Left lobe of liver (tissue), 2 donors: ENCODE measurements around the gene THSD1. TPM values are rescaled to one million over a fixed set of nuclear protein-coding genes. Genes with fewer than 3 reads are reported as not detected.
A peak's percentile ranks its signal among the peaks of the same experiment; 100 is the strongest.
"Not testable (repeated sequence)": the region's sequence is repeated elsewhere in the genome, so short reads cannot be mapped to it uniquely, and the experiment has no call there.

Source experiments
- ATAC-seq: fragments of 200-7000 bp; cut with Tn5 transposase; one replicate; pipeline ENCODE4 v1.9.1; 2020; ENCODE audit warnings: mild to moderate bottlenecking, moderate library complexity
- DNase-seq: peaks from one replicate; pipeline ENCODE4 v3.0.0-alpha.2; 2020; ENCODE audit warnings: low spot score
- total RNA-seq: library from RNA; stranded (reverse); gene quantifications from one replicate; pipeline ENCODE4 v1.2.1, GENCODE V29; 2021
- donor health status: DM: no; HTN: no; CAD: no; lungs with moderate emphysema.
- donor health status: DM: no; HTN: yes; CAD: no.

The THSD1 gene
- total RNA-seq, 1 donor from 2014 or later, result 0.88 TPM

DNA sequence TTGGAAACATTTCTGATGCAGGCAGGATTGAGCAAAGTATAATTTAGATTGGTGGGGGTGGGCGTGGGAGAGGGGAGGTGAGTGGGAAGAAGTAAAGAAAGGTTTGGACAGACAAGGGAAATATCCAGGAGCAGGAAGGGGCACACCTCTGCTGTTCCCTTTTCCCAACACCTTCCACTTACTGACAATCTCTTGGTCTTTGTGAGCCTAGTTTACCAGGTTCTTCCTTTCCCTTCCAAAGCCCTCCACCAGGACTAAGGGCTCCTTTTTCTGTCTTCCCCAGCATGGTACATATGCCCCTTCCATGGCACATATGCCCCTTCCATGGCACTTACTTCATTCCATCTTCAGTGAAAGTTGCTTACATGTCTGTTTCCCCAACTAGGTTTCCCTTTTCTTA, 6.2 kb upstream of the THSD1 start:
- no peak for DNase-seq
- ATAC-seq, result peak; percentile 38

DNA sequence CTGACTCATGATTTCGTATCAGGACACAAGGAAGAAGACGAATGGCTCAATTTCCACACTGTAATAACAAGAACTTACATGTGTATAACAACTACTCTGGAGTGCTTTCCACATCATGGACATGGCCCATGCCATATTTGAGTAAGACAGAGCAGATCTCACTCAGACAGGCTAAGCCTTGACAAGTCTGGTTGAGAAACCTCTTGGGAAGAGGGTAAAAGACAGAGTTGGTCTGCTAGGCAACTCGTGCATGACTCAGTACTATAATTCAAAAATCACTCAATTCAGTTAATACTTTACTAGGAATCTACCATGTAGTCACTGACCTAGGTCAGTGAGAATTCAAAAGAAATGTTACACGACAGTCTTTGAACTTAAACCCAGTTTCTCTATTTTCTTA, 5.7 kb upstream of the THSD1 start:
- ATAC-seq (peak; percentile 86), DNase-seq (no peak)

DNA sequence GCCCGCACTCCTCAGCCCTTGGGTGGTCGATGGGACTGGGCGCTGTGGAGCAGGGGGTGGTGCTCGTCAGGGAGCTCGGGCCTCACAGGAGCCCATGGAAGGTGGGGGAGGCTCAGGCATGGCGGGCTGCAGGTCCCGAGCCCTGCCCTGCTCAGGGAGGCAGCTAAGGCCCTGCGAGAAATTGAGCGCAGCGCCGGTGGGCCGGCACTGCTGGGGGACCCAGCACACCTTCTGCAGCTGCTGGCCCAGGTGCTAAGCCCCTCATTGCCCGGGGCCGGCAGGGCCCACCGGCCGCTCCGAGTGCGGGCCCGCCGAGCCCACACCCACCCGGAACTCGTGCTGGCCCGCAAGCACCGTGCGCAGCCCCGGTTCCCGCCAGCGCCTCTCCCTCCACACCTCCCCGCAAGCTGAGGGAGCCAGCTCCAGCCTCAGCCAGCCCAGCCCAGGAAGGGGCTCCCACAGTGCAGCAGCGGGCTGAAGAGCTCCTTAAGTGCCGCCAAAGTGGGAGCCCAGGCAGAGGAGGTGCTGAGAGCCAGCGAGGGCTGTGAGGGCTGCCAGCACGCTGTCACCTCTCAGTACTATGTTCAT, 2.2 kb upstream of the THSD1 start:
- not testable (repeated sequence) for DNase-seq, ATAC-seq

DNA sequence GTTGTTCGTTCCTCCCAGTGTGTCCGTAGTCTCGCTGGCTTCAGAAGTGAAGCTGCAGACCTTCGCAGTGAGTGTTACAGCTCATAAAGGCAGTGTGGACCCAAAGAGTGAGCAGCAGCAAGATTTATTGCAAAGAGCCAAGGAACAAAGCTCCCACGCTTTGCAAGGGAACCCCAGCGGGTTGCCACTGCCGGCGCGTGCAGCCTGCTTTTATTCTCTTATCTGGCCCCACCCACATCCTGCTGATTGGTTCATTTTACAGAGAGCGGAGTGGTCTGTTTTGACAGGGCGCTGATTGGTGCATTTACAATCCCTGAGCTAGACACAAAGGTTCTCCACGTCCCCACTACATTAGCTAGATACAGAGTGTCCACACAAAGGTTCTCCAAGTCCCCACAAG, 1.5 kb upstream of the THSD1 start:
- not testable (repeated sequence) for ATAC-seq, DNase-seq

DNA sequence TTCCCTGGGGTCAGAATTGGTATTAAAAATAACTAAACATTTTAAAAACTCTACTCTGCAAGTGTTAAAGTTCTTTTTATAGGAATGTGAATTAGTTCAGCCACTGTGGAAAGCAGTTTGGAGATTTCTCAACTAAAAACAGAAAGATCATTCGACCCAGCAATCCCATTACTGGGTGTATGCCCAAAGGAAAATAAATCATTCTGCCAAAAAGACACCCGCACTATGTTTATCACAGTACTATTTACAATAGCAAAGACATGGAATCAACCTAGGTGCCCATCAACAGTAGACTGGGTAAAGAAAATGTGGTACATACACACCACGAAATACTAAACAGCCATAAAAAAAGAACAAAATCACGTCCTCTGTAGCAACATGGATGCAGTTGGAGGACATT, 657 bp upstream of the THSD1 start:
- no peak for DNase-seq
- peak; percentile 69 for ATAC-seq

DNA sequence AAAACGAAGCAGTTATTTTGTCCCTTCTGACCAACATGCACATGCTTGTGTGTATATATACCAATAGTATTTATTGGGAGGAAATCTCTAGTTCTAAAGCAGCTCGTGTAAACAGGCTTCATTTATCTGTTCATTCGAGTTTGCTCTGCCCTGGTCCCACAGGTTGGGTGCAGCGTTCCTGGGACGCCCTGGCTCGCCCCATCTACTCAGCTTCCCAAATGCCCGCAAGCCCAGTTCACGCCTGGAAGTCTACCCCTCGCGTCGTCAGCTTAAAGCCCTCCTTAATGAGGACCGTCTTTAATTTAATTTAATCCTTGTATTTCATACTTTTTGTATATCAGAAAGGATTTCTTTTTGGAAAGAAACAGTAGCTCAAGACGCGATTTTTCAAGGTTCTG, 604 bp downstream of the THSD1 start:
- DNase-seq (no peak), ATAC-seq (peak; percentile 11)

DNA sequence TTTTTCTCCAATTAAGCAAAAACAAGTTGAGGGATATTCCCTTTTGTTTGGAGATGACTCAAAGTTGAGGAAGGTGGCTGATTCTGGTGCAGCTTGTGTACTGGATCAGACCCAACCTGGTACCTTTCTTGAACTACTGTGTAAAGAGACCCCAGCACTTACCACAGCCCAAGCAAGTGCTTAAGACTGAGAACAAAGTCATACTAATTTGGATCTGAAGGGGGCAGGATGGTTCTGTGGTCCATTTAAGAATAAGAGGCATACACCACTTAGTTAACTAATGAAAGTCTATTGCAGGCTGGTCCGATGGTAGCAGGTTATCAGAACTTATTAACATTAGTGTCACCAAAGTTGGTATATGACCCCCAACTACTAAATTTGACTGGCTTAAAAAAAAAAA, 6.3 kb downstream of the THSD1 start:
- ATAC-seq, result peak; percentile 63
- DNase-seq, result no peak

DNA sequence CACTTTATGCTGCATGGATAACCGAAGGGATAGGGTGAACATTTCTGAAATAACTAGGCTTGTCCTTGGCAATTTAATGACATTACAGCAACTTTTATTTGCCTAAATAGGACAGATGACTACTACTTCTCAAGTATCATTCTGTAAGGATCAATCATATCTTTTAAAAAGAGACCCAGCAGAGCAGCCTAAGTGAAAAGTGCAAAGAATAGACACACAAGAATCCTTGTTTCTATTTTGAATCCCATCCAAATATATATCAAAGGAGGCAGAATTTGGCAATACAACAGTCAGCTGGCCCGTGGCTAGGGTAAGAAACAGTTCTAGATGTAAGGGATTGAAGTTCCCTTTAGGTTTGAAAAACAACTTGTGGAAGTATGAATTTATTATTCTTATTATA, 6.9 kb downstream of the THSD1 start:
- DNase-seq (no peak), ATAC-seq (no peak)

DNA sequence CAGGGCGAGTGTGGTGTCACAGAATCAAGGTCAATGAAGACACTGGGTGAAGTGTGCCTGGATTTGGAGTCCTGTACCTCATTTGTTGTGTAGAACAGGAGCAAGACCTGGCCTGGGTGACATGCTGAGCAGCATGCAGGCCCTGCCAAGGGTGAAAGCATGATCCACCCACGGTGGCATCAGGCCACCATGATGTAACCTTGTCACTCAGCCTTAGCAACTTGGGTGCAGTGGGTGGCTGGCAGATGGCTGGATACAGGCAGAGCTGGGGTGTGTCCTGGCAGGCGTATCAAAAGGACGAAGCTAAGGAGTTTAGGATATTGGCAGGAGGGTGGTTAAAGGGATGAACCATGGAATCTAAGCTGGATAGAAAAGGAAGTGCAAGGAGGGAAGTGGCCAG, 10.3 kb downstream of the THSD1 start:
- DNase-seq (no peak), ATAC-seq (peak; percentile 76)

DNA sequence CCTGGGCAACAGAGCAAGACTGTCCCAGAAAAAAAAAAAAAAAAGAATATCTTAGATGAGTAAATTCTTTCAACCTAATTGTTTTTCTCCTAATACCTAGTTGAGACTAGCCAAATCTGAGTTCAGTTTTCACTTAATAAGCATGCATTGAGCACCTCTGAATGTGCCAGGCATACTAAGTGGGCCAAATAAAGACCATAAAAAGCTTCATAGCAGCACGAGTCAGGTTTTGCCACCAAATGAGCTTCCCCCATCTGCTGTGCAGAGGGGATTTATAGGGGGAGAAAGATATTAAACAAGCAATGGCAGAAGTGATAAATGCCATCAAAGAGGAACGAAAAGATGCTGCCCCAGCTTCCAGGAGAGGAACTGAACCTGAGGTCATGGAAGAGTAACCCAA, 11.4 kb downstream of the THSD1 start:
- DNase-seq, result no peak
- no peak for ATAC-seq

DNA sequence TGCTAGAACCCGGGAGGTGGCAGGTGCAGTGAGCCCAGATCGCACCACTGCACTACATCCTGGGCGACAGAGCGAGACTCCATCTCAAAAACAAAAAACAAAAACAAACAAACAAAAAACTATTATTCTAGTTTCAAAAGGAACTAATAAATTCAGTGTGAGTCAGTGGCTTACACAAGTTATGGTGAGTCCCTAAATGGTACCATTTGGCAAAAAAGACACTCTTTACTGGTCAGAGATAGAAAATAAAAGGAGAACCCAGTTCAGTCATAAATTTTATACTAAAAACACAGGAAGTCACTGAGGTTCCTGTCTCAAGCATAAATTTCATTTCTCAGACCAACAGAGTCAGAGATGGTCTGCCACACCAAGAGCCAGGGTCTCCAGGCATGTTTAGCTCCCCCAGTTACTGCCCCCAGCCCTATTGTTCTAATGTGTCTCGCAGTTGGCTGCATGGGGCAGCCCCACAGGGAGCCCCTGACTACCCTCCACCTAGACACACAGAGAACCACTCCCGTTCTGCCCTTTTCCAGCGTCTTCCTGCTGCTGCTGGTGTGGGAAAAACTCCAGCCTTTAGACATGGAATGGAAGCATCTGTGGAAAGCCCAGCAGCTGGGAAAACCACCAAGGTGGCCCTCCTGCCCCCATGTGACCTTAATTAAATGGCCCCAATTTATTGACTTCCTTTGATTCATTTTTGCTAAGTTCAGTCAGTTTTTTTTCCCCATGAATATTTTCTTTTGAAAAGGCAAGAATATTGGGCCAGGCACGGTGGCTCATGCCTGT, 12.2 kb downstream of the THSD1 start:
- DNase-seq (no peak), ATAC-seq (no peak)

DNA sequence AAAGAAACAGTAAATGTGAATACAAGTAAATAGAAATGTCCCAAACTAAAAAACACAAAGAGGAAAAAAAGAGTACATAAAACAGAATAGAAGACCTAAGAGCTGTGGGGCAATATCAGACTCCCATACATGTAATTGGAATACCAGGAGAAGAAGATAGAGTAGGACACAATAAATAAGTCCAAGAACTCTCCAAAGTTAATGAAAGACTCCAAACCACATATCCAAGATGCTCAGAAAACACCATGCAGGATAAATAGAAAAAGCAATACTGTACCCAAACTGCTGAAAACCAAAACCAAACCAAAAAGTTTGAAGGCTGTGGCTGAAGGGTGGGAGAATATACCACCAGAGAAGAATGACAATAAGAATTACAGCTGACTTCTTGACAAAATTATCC, 18.3 kb downstream of the THSD1 start:
- no peak for DNase-seq
- no peak for ATAC-seq

DNA sequence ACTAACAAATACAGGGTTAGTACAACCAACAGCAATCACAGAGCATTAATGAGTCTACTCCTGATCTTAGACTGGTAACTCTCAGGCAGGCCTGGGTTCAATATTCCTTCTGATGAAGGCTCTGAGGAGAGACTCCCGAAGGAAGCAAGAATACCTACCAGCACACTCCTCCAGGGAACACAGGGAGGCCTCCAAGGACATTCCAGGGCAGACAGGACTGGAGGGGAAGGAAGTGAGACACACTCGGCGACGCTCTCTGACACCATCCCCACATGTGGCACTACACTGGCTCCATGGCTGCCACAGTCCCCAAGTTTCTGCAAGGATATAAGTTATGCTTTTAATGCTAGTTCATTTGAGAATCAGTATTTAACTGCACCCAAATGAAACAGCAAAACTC, 20.1 kb downstream of the THSD1 start:
- DNase-seq (no peak), ATAC-seq (no peak)

DNA sequence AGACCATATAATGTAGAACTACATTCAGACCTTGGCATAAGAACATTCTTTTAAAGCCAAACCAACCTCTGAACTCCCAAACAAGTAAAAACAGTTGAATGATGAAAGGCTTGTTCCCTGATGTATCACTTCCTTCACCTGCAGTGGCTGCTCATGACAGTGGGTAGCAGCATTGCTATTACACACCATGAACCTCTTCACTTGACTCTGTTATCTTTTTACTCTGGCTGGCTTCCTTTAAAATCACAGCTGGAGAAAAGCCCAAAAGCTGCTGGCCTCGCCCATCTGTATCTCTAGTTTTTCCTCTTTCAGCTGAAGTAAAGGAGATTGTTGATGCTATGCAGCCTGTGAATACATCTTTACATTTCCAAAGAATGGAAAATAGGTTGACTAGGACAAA, 22.6 kb downstream of the THSD1 start:
- DNase-seq, result no peak
- no peak for ATAC-seq

DNA sequence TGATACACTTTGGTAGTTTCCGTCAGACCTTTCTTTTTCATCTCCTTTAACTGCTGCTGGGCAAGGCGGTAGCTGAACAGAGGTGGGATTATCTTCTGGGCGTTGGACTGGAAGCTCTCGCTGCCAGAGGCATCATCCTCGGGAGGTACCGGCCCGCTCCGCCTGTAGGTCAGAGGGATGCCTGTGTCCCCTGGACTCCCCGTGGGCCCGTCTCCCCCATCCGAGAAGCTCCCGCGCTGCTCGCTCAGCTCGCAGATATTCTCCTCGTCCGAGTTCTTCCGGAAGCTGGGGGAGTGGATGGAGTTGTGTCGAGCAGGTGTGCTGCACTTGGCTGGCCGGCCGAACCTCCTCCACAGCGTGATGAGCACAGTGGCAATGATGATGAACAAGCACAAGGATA, 27.7 kb downstream of the THSD1 start:
- DNase-seq (no peak), ATAC-seq (no peak)

DNA sequence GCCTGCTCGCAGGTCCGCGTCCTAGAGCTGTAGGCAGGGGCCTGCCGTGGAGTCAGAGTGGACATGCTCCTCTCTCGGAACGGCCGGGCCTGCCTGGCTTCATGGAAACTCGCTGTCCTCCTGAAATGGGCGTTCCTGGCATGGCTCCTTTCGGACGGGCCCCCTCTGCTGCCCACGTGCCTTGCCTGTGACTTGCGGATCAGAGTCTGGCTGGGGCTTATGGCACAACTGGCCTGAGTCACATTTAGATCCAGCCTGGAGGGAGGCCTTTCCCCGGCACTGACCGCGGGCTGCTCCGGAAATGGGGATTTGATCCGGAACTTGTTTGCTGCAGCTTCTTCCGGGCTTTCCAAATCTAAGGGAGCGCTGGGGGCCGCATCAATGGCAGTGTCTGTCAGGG, 28.1 kb downstream of the THSD1 start:
- ATAC-seq, result no peak
- DNase-seq, result no peak

DNA sequence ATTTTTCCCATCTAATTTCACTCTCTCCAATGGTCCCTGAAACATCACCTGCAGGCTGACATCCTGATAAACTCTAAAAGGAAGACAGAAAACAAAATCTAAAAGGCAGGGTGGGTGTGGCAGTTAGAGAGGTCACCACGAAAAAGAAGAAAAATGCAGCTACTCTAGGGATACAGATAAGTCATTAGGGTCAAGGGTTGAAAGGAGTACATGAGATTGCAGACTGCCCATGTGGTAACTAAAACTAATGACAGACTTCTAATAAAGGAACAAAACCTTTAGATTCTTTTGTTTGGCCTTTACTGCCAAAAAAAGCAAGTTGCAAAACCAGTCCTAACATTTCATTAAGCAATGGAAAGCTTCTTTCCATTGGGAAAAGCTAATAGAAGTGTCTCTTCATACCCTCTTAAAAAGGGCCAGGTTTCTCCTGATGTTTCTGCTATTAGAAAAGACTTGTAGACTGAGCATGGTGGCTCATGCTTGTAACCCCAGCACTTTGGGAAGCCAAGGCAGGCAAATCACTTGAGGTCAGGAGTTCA, 31.0 kb downstream of the THSD1 start:
- DNase-seq (no peak), ATAC-seq (peak; percentile 79)

DNA sequence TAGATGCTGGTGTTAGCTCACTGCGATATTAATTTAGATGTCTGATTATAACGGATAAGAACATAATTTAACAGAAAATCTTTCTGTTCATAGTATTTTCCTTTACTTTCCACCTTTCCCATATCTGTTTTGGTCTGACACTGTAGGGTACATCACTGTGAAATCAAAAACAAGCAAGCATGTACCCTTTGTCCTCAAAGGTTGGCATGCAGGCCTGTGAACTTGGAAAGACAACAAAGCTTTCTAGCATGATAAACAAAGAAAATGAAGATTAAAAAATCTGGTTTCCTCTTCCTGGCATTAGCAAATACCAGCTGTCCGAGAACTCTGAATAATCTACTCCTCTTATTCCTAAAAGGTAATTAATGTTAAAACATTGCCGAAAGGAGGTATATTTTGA, 31.6 kb downstream of the THSD1 start:
- ATAC-seq (peak; percentile 92), DNase-seq (peak; percentile 69)

DNA sequence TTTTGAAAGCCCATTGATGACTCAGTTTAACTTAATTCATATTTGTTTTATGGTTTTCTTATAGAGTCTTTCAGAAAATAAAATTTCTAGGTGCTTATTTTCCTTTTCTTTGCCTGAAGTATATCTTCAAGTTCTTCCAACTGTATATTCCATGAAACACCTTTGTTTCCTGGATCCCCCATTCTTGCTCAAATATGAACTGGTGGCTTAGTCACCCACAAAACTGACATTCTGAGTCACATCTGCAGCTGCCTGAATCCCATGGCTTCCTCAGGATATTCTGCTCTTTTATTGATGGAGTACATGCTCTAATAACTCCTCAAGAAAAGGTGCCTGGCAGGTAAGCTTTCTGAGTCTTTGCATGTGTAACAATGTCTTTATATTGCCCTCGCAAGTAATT, 32.7 kb downstream of the THSD1 start:
- ATAC-seq, DNase-seq: not testable (repeated sequence)

DNA sequence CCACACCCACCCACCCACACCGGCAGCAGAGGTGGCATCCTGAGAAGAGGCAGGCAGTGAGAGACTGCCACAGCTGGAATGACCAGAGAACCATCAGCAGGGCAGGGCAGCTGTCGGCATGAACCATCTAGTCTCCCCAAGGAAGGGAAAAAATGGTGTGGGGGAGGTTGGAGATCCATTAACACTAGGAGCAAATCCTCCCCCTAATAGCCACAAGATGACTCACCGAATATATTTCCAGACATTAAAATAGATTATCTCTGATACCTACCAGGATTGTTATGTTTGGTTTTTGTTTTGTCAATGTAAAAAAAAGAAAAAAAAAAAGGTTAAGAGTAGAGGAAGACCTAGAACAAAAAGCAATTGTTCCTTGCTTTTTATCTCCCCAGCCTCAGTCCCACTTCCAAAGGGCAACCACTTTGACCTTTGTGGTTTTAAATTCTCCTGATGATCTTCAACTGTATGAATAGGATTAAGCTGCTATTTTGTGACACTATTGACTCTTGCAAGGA, 34.2 kb downstream of the THSD1 start:
- ATAC-seq, result no peak

DNA sequence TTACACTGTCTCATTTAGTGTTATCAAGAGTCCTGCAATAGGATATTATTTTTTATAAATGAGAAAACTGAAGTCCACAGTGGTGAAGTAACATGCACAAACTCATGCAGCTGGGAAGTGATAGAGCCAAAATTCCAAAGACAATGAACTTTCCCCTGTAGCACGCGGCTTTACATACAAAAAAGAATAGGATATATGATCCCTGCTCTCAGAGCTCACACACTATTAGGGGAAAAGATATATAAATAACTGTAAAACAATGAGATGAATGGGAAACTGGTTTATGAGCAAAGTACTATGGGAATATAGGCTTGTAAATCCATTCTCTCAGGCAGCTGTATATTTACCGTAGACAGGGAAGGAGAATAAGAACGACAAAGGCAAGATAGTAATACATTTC, 39.7 kb downstream of the THSD1 start:
- no peak for ATAC-seq
- no peak for DNase-seq

More for the DNA sequence above, 34.2 kb downstream of the THSD1 start:
- no peak for DNase-seq

DNA sequence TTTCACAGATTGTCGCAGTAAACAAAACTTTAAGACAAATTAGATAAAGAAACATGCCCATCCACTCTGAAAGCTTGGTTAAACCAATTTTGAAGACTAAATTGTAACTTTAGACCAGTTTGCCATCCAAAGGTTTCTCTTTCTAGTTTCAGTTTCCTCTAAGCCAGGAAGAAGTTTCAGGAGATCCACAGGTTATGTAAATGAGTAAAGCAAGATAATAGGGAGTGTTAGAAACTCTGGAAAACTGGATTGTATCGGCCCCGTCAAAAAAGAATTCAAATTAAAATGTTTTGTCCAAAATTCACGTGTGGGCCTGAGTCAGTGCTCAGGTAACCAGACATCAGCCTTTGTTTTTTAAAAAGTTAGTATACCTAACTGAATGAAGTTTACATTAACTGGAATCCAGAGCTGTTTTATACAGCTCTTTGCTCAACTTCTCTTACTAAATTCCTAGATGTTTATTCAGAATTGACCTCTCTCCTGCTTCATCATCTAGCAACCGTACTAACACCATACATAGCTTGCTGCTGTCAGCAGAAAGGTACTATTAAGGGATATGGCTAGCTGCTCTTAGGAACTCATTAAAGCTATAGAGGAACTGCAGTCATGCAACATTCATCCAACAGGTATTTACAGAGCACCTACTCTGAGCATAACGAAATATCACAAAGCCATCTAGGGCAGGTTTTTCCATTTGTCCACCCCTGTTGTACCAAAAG, 43.6 kb downstream of the THSD1 start:
- DNase-seq, ATAC-seq: not testable (repeated sequence)
